Kidney (tissue), 14 donors: Measurements from ENCODE around the gene NRP2. TPM values are rescaled to one million over a fixed set of nuclear protein-coding genes. Genes with fewer than 3 reads are reported as not detected.

ENCODE experiments used
- DNase-seq, 5 donors: peaks; one replicate each; pipeline ENCODE4 v3.0.0-alpha.2; 2013 to 2020
- FAIRE-seq: peaks from 2 replicates; lab custom pipeline; 2012; peaks lifted over from hg19 to GRCh38; lab: Jason Lieb, UNC
- H3K27ac ChIP-seq, 2 donors: one replicate each; pipeline ENCODE4 v1.7.0; 2013; ENCODE audit warnings: low read depth in 2 of 2, low read length in 2 of 2, inconsistent platforms in 1 of 2
- H3K27me3 ChIP-seq: one replicate; pipeline ENCODE4 v1.7.1; 2013; ENCODE audit warnings: low read length, inconsistent platforms; ENCODE audit not compliant: control insufficient read depth, insufficient read depth
- H3K36me3 ChIP-seq, 3 donors: one replicate each; pipeline versions ENCODE4 v1.7.0 to v1.7.1; 2013; ENCODE audit warnings: low read length in 3 of 3, control low read depth in 1 of 3, inconsistent platforms in 1 of 3; ENCODE audit not compliant: insufficient read depth in 3 of 3, control insufficient read depth in 2 of 3
- H3K4me1 ChIP-seq, 3 donors: one replicate each; pipeline versions ENCODE4 v1.7.0 to v1.7.1; 2013; ENCODE audit warnings: low read length in 3 of 3, inconsistent platforms in 1 of 3, low read depth in 1 of 3; ENCODE audit not compliant: control insufficient read depth in 2 of 3, insufficient read depth in 2 of 3
- H3K4me3 ChIP-seq, 3 donors: one replicate each; pipeline versions ENCODE4 v1.7.0 to v1.8.1; 2013; ENCODE audit warnings: low read length in 3 of 3, control low read depth in 1 of 3, inconsistent platforms in 1 of 3
- H3K9ac ChIP-seq, 3 donors: one replicate each; pipeline versions ENCODE4 v1.7.0 to v1.7.1; 2013; ENCODE audit warnings: low read length in 3 of 3, control low read depth in 1 of 3, inconsistent platforms in 1 of 3
- H3K9me3 ChIP-seq, 3 donors: one replicate each; pipeline versions ENCODE4 v1.7.0 to v1.7.1; 2013; ENCODE audit warnings: low read length in 3 of 3, control low read depth in 1 of 3, inconsistent platforms in 1 of 3; ENCODE audit not compliant: control insufficient read depth in 2 of 3, insufficient read depth in 1 of 3
- CTCF ChIP-seq: IDR thresholded peaks from 3 replicates; pipeline ENCODE4 v1.5.1; 2012; ENCODE audit warnings: mild to moderate bottlenecking, moderate library complexity, borderline replicate concordance; ENCODE audit not compliant: insufficient read depth; ENCODE audit errors: extremely low read depth
- intact Hi-C: fragments of 100-400 bp; cut with DNase I; formaldehyde crosslinking; loops from one replicate; pipeline ENCODE4 v1.11.1; 2022
- polyA plus RNA-seq: library from polyadenylated mRNA; stranded (reverse); fragments of 350-450 nt; fragmentation: Illumina TruSeq; extraction: RNeasy Lipid Tissue Mini Kit (QIAGEN cat#74804); gene quantifications from one replicate; pipeline ENCODE4 v1.2.3, GENCODE V29; 2014; ENCODE audit warnings: low read depth, low replicate concordance; ENCODE audit not compliant: insufficient read depth
- total RNA-seq: library from RNA; stranded (reverse); fragmentation: NEBNext Ultra II Directional; extraction: Animal tissue kit (Norgen Biotek cat#: 25700); gene quantifications from one replicate; pipeline ENCODE4 v1.2.1, GENCODE V29; 2021
- donor health status: control.
- donor health status: control.
- donor health status: control.
- donor health status: control.
- donor health status: control.
- donor health status: DM: yes; HTN: yes; CAD: no.
- donor health status: Normal renal cell carcinoma (clear cell type).

NRP2 gene
- total and polyA plus RNA-seq, 2 donors from 2014 or later, result 2.3 to 37.7 TPM

GRCh38 chr2:205699515-205700289 is 17.4 kb downstream of the NRP2 start:
- Histone ChIP-seq H3K4me1 (peaks cover 0 to 17% (median 13%) of the 10 kb centered on the region in 3 donors), H3K27me3 (no peaks in the 10 kb centered on the region), H3K4me3 (no peak overlapping the region), H3K9me3 (no peaks in the 10 kb centered on the region), H3K9ac (no peak overlapping the region), H3K36me3 (no peaks in the 10 kb centered on the region), H3K27ac (peak overlapping the region in 1 of 2 donors; percentile 41)
- intact Hi-C loops, result no loop called here
- no peak for TF ChIP-seq CTCF
- DNase-seq (no peak), FAIRE-seq (no peak)

GRCh38 chr2:205700331-205701132 is 18.2 kb downstream of the NRP2 start:
- peaks cover 0 to 17% (median 13%) of the 10 kb centered on the region in 3 donors for H3K4me1 ChIP-seq
- intact Hi-C loops, result no loop called here
- no peak for FAIRE-seq

GRCh38 chr2:205701509-205701908 is 19.2 kb downstream of the NRP2 start:
- intact Hi-C loops, result no loop called here
- no peak for FAIRE-seq
- Histone ChIP-seq H3K9me3 (no peaks in the 10 kb centered on the region), H3K27ac (no peak overlapping the region), H3K9ac (no peak overlapping the region), H3K36me3 (no peaks in the 10 kb centered on the region), H3K4me3 (no peak overlapping the region), H3K4me1 (peaks cover 0 to 17% (median 13%) of the 10 kb centered on the region in 3 donors), H3K27me3 (no peaks in the 10 kb centered on the region)
- TF ChIP-seq CTCF, result no peak
- DNase-seq, result no peak

More at GRCh38 chr2:205700331-205701132, 18.2 kb downstream of the NRP2 start:
- H3K27ac ChIP-seq, result no peak overlapping the region
- no peak overlapping the region for H3K4me3 ChIP-seq
- H3K9me3 ChIP-seq, result no peaks in the 10 kb centered on the region
- no peak for TF ChIP-seq CTCF
- no peak for DNase-seq
- no peaks in the 10 kb centered on the region for H3K27me3 ChIP-seq
- no peaks in the 10 kb centered on the region for H3K36me3 ChIP-seq
- no peak overlapping the region for H3K9ac ChIP-seq
